Lung (tissue), 16 donors: ENCODE data around the gene NXF3. TPM values are rescaled to one million over a fixed set of nuclear protein-coding genes. Genes with fewer than 3 reads are reported as not detected.
"Not testable (repeated sequence)": the region's sequence is repeated elsewhere in the genome, so short reads cannot be mapped to it uniquely, and the experiment has no call there.

Source experiments
- ATAC-seq: fragments of 200-7000 bp; cut with Tn5 transposase; one replicate; pipeline ENCODE4 v1.9.1; 2020; ENCODE audit warnings: moderate number of reproducible peaks; ENCODE audit not compliant: insufficient read depth, low FRiP score
- DNase-seq, 3 donors: peaks; one replicate each; pipeline ENCODE4 v3.0.0-alpha.2; 2013 to 2017
- H3K27ac ChIP-seq, 2 donors: one replicate each; pipeline ENCODE4 v1.5.1; 2013; ENCODE audit warnings: mild to moderate bottlenecking in 2 of 2, moderate library complexity in 2 of 2, control low read depth in 1 of 2, inconsistent platforms in 1 of 2, low read depth in 1 of 2, low read length in 1 of 2
- H3K27me3 ChIP-seq, 3 donors: one replicate each; pipeline ENCODE4 v1.5.1; 2013; ENCODE audit warnings: low read length in 2 of 3; ENCODE audit not compliant: control insufficient read depth in 3 of 3, insufficient read depth in 3 of 3
- H3K36me3 ChIP-seq, 4 donors: one replicate each; pipeline ENCODE4 v1.5.1; 2013; ENCODE audit warnings: low read length in 4 of 4, mild to moderate bottlenecking in 1 of 4, moderate library complexity in 1 of 4; ENCODE audit not compliant: control insufficient read depth in 4 of 4, insufficient read depth in 4 of 4
- H3K4me1 ChIP-seq, 5 donors: one replicate each; pipeline ENCODE4 v1.5.1; 2013; ENCODE audit warnings: low read length in 5 of 5, mild to moderate bottlenecking in 2 of 5, moderate library complexity in 1 of 5; ENCODE audit not compliant: control insufficient read depth in 5 of 5, insufficient read depth in 5 of 5
- H3K4me3 ChIP-seq: one replicate; pipeline ENCODE4 v1.5.1; 2013; ENCODE audit warnings: mild to moderate bottlenecking, control low read depth, moderate library complexity
- H3K9ac ChIP-seq, 2 donors: one replicate each; pipeline ENCODE4 v1.5.1; 2013; ENCODE audit warnings: low read length in 2 of 2, control low read depth in 1 of 2; ENCODE audit not compliant: insufficient read depth in 1 of 2
- H3K9me3 ChIP-seq, 4 donors: one replicate each; pipeline ENCODE4 v1.5.1; 2013; ENCODE audit warnings: low read length in 3 of 4, mild to moderate bottlenecking in 1 of 4, moderate library complexity in 1 of 4; ENCODE audit not compliant: control insufficient read depth in 4 of 4, insufficient read depth in 3 of 4
- CTCF ChIP-seq: IDR thresholded peaks from 2 replicates; pipeline ENCODE4 v1.5.1; 2012; ENCODE audit warnings: mild to moderate bottlenecking; ENCODE audit errors: control extremely low read depth, extremely low read depth
- WGBS, 2 donors: extraction: QIAGEN DNeasy Blood & Tissue Kit; methylation state at CpG; one replicate each; pipeline ENCODE4 v1.1.7; 2013; 5-methylcytosine and 5-hydroxymethylcytosine counted together
- long read RNA-seq, 5 donors: transcript quantifications; one replicate each; lab custom pipeline, GENCODE V29; 2026
- polyA plus RNA-seq, 2 donors: library from polyadenylated mRNA; stranded (reverse); fragments of 200-250 nt; gene quantifications; one replicate each; pipeline ENCODE4 v1.2.1, GENCODE V29; 2013
- total RNA-seq, 2 donors: library from RNA; depleted of rRNA in 1 of 2; stranded (reverse); fragments of >200 nt in 1 of 2; gene quantifications; one replicate each; pipeline ENCODE4 v1.2.1, GENCODE V29; 2014 to 2021
- donor health status: control.
- donor health status: control.
- donor health status: Bipolar disorder and iron deficiency.
- donor health status: healthy.
- donor health status: DM: yes; HTN: yes; CAD: no.

Gene NXF3, protein sequence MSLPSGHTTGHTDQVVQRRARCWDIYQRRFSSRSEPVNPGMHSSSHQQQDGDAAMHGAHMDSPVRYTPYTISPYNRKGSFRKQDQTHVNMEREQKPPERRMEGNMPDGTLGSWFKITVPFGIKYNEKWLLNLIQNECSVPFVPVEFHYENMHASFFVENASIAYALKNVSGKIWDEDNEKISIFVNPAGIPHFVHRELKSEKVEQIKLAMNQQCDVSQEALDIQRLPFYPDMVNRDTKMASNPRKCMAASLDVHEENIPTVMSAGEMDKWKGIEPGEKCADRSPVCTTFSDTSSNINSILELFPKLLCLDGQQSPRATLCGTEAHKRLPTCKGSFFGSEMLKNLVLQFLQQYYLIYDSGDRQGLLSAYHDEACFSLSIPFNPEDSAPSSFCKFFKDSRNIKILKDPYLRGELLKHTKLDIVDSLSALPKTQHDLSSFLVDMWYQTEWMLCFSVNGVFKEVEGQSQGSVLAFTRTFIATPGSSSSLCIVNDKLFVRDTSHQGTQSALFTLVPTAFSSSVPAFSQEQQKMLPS
- total RNA-seq (1 to 10 TPM; 1.7 to 3.5 TPM), polyA plus RNA-seq (1 to 10 TPM; 1.6 to 3.9 TPM)
- long read RNA-seq, donor 1, partial matches to known transcripts, result 686 of 715 reads
- long read RNA-seq, donor 1, other reads (novel, unspliced or antisense), result 29 of 715 reads
- long read RNA-seq, donor 2, partial matches to known transcripts, result 42 of 42 reads
- long read RNA-seq, donor 2, other reads (novel, unspliced or antisense), result 0 of 42 reads
- long read RNA-seq, donor 3, partial matches to known transcripts, result 177 of 182 reads
- long read RNA-seq, donor 3, other reads (novel, unspliced or antisense), result 5 of 182 reads
- long read RNA-seq, donor 4, partial matches to known transcripts, result 516 of 523 reads
- long read RNA-seq, donor 4, other reads (novel, unspliced or antisense), result 7 of 523 reads
- long read RNA-seq, donor 5, partial matches to known transcripts, result 105 of 119 reads
- long read RNA-seq, donor 5, other reads (novel, unspliced or antisense), result 14 of 119 reads

DNA sequence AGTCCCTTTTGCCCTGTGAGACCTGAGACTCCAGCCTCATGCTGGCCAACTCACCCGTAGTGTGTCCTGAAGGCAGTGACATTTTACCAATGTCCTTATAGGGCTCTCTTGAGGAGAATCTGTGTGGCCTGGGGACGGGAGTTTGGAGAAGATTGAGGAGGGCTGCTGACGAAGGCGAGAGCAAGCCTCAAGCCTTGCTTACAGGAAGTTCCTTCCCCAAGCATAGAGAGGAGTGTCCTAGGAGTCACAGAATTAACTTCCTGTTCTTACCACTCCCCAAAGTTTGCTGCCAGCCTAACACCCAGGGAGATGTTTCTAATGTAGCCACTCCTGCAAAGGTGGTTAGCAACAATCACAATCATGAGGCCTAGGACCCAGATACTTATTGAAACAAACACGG lies at the start of gene NXF3:
TSS of gene NXF3 (minus strand) at position 202 of the 400 bp plus-strand sequence. CDS start at position 82, 120 bp downstream.
- H3K4me1 ChIP-seq, result no peaks in the 10 kb centered on the region
- peak within 1 kb of the TSS in 1 of 2 donors; percentile 9 for H3K27ac ChIP-seq
- 37 to 59% methylated on average over 5 of the region's 5 CpGs for WGBS, 2 donors
- H3K9me3 ChIP-seq, result no peaks in the 10 kb centered on the region
- H3K27me3 ChIP-seq, result peaks cover 0 to 17% (median 2%) of the 10 kb centered on the region in 3 donors
- H3K9ac ChIP-seq, result no peak within 1 kb of the TSS
- H3K36me3 ChIP-seq, result no peaks in the 10 kb centered on the region
- no peak within 1 kb of the TSS for H3K4me3 ChIP-seq
- ATAC-seq (no peak), DNase-seq (no peak)
- TF ChIP-seq CTCF, result no peak

DNA sequence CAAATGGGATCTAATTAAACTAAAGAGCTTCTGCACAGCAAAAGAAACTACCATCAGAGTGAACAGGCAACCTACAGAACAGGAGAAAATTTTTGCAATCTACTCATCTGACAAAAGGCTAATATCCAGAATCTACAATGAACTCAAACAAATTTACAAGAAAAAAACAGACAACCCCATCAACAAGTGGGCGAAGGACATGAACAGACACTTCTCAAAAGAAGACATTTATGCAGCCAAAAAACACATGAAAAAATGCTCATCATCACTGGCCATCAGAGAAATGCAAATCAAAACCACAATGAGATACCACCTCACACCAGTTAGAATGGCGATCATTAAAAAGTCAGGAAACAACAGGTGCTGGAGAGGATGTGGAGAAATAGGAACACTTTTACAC lies 43.6 kb upstream of the NXF3 start:
- not testable (repeated sequence) for H3K36me3 ChIP-seq, H3K4me3 ChIP-seq, DNase-seq, ATAC-seq, H3K9ac ChIP-seq, H3K27me3 ChIP-seq, H3K4me1 ChIP-seq, H3K27ac ChIP-seq, H3K9me3 ChIP-seq
- WGBS, 2 donors, result 71 to 100% methylated on average over 1 of the region's 2 CpGs

- Histone ChIP-seq H3K36me3 (no peaks in the 10 kb centered on the region), H3K27ac (no peak overlapping the region), H3K4me1 (no peaks in the 10 kb centered on the region), H3K9me3 (peaks cover 0 to 2% (median 0%) of the 10 kb centered on the region in 4 donors), H3K9ac (no peak overlapping the region), H3K4me3 (no peak overlapping the region), H3K27me3 (peaks cover 3 to 9% (median 4%) of the 10 kb centered on the region in 3 donors)
- ATAC-seq (no peak), DNase-seq (no peak)
- TF ChIP-seq CTCF, result no peak
Observed at GRCh38 chrX:103124284-103124683, 31.3 kb upstream of the NXF3 start.

GRCh38 chrX:103120748-103121147 lies 27.8 kb upstream of the NXF3 start:
- no peak for ATAC-seq
- no peak for TF ChIP-seq CTCF
- no peak overlapping the region for H3K9ac ChIP-seq

DNA sequence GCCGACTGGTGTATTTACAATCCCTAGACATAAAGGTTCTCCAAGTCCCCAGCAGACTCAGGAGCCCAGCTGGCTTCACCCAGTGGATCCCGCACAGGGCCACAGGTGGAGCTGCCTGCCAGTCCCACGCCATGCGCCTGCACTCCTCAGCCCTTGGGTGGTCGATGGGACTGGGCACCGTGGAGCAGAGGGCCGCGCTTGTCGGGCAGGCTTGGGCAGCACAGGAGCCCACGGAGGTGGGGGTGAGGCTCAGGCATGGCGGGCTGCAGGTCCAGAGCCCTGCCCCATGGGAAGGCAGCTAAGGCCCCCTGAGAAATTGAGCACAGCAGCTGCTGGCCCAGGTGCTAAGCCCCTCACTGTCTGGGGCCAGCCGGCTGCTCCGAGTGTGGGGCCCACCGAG lies 24.0 kb upstream of the NXF3 start:
- not testable (repeated sequence) for H3K27ac ChIP-seq, ATAC-seq, H3K36me3 ChIP-seq, H3K4me3 ChIP-seq, H3K27me3 ChIP-seq, H3K9ac ChIP-seq, H3K9me3 ChIP-seq, DNase-seq, H3K4me1 ChIP-seq
- 92 to 97% methylated on average over 11 to 14 of the region's 14 CpGs for WGBS, 2 donors

More at GRCh38 chrX:103120748-103121147, 27.8 kb upstream of the NXF3 start:
- Histone ChIP-seq H3K36me3 (no peaks in the 10 kb centered on the region), H3K27me3 (peaks cover 0 to 4% (median 0%) of the 10 kb centered on the region in 3 donors), H3K4me3 (no peak overlapping the region), H3K27ac (no peak overlapping the region), H3K4me1 (no peaks in the 10 kb centered on the region), H3K9me3 (peaks cover 0 to 2% (median 0%) of the 10 kb centered on the region in 4 donors)
- WGBS, 2 donors, result 69 to 90% methylated on average over 5 of the region's 5 CpGs
- no peak for DNase-seq
